GF-D8 (cell line): ENCODE data around the gene PCGF1.
"Not testable (repeated sequence)": the region's sequence is repeated elsewhere in the genome, so short reads cannot be mapped to it uniquely, and the experiment has no call there.

Source experiments
- DNase-seq: peaks from one replicate; lab custom pipeline; 2025; lab: John Stamatoyannopoulos, UW

The PCGF1 gene

DNA sequence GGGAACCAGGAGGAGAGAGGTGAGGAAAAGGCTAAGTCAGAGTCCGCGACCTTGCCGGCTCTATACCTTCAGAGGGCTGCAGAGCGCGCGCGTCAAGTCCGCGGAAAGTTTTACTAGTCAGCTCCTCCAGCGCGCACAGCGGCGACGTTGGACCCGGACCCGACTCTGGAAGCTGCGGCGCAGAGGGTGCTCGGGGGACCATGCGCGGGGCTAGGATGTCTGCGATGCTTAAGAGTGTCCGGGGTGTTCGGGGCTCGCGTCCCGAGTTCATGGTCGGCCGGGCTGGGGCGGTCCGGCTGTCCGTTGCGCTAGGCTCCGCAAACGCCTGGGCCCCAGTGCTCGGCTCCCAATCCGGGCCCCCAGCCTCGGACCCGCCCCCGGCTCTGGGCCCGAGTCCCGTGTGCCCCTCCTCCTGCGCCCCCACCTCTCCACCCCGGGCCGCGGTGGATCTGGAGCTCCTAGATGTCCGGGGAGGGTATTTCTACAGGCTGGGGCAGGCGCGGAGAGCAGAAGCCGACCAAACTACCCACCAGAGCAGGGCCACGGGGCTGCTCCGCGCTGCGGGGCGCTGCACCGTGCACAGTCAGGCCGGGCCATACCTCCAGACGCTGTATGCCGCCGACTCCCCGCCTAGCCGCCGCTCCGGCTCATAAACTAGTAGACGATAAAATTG, 8.1 kb downstream of the PCGF1 start, which contains the start of gene LBX2:
LBX2 (minus strand) TSS at position 337 of the 673 bp plus-strand sequence; CDS start at position 271, 66 bp downstream.
- DNase-seq, result no peak

GRCh38 chr2:74498500-74499266, 8.8 kb downstream of the PCGF1 start:
- no peak for DNase-seq

DNA sequence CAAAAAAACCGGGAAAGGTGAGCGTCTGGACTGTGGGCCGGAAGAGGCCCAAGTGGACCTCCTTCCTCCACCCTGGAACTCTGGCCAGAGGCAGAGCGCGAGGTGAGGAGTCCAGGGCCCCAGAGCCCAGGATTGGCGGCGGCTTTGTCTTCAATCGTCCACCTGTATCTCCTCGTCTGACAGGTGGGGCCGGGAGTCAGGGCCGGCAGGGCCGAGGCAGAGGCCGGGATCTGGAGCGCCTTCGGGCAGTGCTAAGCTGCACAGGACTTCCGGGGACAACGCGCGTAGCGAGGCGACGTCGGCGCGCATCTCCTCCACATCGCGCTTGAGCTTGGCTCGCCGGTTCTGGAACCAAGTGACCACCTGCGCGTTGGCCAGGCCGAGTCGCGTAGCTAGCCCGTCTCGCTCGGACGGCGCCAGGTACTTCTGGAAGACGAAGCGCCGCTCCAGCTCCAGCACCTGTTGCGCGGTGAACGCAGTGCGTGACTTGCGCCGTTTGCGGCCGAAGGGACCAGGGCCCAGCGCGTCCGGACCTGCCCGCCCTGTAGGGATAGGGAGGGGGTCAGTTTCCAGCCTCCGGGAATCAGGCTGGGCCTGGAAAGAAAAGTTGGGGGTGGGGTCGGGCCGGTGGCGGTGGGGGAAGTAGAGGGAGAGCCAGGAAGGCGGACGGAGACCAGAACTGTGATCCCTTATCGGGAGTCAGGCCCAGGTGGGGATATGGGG, 9.6 kb downstream of the PCGF1 start:
- DNase-seq, result no peak

GRCh38 chr2:74496997-74497776, 10.3 kb downstream of the PCGF1 start:
- DNase-seq, result no peak

DNA sequence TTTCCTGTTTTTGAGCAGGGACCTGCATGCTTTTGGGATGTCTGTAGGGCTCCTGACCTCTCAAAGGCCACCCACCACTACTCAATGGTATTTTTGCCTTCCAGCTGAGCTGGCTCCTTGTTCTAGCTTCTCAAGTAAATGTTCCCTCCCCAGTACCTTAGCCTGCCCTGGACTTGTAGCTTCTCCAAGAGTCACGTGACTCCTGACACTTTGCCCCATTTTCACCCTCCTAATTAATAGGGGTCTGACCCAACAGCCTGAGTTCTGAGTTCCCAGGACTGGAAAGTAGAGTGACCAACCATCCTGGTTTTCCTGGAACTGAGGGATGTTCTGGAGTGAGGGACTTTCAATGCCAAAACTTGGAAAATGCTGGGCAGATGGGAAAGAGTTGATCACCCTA, 12.1 kb downstream of the PCGF1 start:
- no peak for DNase-seq

DNA sequence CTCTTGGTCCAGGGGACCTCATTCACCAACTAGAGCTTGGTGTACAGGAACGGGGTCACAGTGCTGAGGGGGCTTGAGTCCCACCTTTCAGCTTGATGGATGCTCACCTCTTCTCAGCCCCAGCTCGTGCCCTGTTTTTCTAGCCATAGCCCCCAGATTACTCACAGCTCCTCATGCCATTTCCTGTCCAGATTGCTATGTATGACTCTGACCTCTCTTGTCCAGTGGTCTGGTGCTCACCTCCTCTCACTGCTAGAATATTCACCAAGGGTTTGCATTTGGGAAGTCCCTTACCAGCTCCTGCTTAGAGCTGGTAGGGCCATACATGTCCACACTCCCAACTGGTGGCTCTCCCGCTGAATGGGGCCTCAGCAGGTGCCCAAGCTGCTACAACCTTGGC, 13.9 kb downstream of the PCGF1 start:
- no peak for DNase-seq

GRCh38 chr2:74491648-74492544, 15.6 kb downstream of the PCGF1 start:
- no peak for DNase-seq

- no peak for DNase-seq
Measured at GRCh38 chr2:74489906-74490305, 17.6 kb downstream of the PCGF1 start.

DNA sequence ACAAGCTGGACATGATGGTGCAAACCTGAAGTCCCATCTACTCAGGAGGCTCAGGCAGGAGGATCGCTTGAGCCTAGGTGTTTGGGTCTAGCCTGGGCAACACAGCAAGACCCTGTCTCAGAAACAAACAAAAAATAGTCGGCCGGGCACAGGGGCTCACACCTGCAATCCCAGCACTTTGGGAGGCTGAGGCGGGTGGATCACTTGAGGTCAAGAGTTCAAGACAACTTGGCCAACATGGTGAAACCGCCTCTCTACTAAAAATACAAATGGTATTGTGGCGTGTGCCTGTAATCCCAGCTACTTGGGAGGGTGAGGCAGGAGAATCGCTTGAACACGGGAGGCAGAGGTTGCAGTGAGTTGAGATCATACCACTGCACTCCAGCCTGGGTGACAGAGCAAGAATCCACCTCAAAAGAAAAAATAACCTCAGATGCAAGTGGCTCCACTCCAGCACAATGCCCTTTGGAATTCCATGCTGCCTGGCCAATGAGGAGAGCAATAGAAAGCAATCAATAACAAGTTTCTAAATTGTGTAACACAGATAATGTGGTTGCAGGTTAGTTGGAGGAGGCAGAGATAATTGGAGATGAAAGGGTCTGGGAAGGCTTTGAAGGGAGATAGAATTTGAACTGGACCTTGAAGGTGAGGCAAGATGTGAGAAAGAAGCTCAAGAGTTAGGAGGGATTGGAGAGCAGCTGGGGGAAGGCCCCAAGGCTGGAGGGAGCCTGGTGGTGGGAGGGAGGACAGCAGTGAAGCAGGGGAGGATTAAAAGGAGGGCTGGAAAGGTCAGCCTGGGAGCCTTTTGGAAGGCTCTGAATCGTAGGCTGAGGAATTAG, 18.6 kb downstream of the PCGF1 start:
- no peak for DNase-seq

DNA sequence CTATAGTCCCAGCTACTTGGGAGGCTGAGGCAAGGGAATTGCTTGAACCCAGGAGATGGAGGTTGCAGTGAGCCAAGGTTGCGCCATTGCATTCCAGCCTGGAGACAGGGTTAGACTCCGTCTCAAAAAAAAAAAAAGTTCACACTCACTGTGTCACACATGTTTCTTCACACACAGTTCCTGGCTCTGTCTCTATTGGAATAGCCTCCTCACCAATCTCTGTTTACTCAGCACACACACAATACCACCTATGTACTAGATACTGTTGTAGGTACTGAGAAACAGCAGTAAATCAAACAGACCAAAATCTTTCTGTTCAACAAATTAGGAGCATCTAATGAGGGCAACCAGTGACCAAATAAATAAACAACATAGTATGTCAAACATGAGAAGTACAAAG, 21.4 kb downstream of the PCGF1 start:
- DNase-seq, result no peak

DNA sequence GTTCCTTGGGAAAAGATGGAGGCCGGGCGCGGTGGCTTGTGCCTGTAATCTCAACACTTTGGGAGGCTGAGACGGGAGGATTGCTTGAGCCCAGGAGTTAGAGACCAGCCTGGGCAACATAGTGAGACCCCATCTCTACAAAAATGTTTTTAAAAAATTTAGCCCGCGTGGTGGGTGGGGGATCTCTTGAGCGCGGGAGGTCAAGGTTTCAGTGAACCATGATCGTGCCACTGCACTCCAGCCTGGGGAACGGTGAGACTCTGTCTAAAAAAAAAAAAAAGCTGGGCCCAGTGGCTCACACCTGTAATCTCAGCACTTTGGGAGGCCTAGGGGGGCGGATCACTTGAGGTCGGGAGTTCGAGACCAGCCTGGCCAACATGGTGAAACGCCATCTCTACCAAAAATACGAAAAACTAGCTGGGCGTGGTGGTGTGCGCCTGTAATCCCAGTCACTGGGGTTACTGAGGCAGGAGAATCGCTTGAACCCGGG, 23.8 kb downstream of the PCGF1 start:
- DNase-seq, result not testable (repeated sequence)

DNA sequence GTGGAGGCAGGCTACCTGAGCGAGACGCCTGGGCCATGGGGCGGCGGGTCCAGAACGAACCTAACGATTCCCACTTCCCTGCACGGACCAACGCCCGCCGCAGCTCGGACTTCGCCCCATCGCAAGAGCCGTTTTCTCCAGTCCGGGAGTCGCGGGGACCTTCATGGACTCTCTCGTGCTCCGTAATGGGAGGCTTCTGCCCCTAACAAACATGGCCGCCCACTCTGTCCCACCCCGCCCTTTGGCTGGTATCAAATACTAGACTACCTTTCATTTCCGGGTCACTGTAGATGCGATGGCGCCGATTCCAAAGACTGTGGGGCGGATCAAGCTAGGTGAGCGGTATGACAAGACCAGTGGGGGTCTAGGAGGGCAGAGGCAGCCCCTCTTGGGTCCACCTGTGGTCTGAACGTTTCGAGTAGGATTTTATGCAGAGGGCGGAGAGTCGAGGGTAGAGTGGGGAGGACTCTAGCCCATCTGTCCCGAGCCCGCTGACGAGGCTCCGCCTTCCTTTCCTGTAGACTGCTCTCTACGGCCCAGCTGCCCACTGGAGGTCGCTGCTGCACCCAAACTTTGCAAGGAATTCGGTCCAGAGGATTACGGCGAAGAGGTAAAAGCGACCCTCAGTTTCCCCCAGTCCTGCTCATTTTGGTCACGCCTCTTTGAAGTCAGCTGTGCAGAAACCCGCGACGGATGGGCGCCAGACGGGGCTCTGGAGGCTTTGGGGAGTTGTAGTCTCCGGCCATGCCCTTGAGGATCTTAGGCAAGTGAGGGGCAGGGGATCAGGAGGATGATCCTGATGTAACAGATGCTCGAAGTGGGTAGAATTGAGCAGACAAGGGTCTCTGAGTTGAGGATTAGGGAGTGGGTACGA, 24.5 kb downstream of the PCGF1 start, which contains the start of the genes CCDC142 and TTC31:
CCDC142 (minus strand) TSS at position 198 of the 874 bp plus-strand sequence; CDS start at position 37, 161 bp downstream.
TTC31 (plus strand) TSS at position 281 of the 874 bp plus-strand sequence; CDS start at position 296, 15 bp downstream.
- DNase-seq, result peak; percentile 88

DNA sequence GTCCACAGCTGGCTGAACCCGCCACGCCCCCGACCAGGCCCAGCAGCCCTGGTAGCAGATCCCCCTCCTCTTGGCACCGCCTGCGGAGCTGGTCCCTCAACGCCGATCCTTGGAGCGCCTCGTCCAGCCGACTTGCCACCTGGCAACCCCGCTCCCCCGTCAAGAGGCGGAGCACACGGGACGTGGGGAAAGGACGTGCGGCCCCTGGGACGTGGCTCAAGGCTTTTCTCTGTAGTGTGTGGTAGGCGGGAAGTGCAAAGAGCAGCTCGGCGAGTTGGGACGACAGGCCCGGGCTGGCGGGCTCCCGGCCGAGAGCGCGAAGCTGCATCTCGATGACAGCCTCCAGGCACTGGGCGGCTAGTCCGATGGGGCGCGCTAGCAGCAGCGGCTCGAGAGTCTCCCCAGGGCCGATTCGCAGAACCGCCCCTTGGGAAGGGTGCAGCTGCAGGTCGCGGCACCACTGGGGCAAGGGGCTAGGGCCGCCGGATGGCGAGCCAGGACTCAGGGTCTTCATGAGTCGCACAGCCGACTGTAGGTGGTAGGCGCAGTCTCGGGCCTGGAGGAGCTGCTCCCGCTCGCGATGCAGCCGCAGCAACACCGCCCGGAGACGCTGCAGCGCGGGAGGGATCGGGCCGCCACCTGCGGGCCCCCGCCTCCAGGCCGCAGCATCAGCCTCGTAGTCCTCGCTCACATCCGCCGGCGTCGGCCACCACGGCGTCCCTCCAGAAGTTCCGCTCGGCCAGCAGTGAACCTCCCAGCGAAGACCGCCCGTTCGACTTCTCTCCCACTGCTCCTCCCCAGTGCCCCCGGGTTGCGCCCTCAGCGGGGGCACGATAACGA, 25.3 kb downstream of the PCGF1 start:
- peak; percentile 31 for DNase-seq

DNA sequence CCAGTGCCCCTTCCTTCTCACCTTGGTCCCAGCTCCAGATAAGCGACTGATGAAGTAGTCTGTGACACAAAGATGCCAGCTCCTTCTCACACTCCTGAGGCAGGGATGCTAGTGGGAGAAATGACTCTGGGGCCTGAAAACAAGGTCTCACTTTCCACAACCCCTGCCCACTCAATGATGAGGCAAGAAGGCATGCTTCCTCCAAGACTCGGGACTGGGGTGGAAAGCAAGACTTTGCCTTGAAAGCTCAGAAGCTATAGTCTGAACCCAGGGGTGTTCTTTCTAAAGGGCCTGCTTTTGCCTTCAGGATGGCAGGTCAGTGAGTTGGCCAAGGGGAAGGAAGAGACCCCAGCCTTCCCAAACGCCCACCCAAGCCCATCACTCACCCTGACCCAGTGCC, 26.1 kb downstream of the PCGF1 start:
- DNase-seq, result no peak

DNA sequence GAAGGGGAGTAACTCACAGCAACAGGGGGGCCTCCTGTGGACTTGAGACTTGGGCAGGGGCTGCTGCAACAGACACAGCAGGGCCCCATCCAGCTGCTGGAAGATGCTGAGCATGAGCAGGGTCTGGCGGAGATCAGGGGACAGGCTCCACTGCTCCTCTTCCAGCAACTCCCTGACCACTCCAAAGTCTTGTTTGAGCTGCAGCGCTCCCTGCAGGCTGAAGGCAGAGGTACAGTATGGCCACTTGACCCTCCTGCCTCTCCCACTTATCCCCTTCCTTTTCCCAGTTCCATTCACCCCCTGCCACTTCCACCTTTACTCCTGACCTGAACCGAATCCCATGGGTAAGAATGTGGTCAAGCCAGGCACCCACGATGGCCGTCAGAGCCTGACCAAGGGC, 32.6 kb downstream of the PCGF1 start:
- no peak for DNase-seq

DNA sequence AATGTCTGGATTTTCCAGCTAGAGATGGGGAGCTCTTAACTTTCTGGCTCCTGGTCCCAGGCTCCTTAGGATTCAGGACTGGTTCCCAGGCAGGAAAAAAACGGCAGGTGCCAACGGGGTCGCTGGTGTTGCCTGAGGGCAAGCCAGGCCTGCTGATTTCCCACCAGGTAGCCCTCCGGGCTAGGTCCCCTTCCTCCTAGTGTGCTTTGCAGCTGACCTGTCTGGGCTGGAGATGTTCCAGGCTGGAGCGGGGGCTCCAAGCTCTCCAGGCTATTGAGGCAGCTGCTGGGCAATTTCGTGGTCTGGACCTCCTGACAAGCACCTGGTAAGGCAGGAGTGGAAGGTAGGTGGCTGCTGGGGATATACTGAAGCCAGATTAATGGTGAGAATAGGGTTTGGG, 33.0 kb downstream of the PCGF1 start:
- DNase-seq, result no peak

DNA sequence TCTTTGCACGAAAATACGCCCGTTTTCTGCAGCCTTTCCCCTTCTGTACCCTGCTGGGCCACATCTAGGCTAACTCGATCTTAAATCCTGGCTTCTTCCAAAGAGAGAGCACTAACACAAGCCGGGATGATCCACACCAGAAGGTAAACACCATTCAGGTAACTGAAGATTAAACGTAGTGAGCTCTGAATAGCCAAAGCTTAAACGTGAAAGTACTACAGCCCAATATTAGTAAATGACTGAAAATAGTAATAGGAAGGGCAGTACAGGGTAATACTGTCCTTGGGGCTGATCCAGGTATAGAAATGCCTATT, 34.6 kb downstream of the PCGF1 start:
- DNase-seq, result no peak
